ENCODE results near the gene CHST11.

CHST11 gene

DNA sequence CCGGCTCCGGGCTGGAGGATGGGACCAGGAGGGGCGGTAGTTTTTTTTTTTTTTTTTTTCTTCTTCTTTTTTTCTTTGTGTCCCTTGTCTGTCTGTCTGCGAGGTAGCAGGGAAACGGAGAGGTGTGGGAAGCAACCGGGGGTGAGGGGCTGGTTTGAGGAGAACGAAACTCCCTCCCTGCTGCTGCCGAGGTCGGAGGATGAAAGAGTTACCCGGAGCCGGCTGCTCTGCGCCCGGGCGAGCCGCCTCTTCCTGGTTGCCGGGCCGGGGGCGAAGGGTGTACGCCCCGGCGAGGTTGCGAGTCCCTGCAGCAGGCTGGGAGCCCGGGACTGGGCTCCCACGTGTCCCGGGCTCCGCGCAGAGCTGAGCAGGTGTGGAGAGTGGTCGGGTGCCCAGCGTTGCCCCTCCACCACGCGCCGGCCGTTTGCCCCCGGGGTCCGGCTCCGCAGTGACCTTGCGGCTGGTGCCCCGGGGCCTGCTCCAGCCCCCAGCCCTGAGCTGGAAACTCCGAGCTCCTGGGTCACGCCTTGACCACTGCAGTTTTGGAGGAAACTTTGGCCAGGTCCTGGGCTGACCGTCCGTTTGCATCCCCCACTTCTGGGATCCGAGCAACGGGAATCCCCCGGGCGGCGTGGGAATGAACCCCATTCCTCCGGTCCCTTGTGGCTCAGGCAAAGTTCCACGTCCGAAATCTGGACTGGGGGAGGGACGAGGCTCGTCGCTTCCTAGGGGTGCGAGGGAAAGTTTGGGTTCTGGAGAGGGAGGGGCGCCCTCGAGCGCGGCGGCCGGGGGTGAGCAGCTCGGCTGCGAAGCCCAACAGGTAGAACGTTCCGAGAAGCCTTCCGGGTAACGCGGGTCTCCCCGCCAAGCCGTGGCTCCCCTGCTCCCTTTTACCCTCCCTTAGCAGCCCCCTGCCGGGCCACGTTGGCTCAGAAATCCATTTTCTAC lies 1.3 kb downstream of the CHST11 start:
- DNase-seq = peak; percentile 46
- in situ Hi-C loops (cut with MboI; ENCODE audit: low pct_unique_long_range_greater_than_20kb, low sequenced_read_pairs) = no loop called here

DNA sequence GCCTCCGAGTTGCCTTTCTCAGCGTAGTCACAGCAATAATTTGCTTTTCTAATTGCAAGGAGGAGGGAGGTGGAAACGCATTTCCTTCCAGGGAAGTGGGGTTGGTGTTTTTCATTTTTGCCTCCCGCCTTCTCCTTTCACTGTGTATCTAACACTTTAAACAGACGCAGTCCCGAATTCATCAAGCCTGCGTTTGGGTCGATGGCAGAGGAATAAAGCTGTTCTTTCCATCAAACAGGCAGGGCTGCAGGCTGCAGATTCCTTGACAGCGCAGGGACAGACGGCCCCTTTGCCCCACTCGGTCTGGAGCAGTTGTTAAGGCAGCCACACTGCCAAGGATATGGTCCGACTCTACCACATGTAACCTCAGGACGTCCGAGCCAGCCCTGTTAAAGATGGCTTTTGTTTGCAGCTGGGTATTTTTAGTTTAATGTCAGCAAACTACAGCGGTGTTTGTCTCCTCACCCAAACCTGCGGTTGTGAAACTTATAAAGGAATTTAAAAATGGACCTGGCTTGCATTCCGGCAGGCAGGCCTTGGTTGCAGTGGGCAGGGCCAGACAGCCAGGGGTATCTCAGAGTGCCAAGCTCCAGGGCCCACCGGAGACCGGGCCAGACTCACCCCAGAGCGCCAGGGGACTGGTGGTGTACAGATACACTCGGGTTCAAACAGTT lies 2.1 kb downstream of the CHST11 start:
- DNase-seq = peak; percentile 45
- in situ Hi-C loops (cut with MboI; ENCODE audit: low pct_unique_long_range_greater_than_20kb, low sequenced_read_pairs) = no loop called here

DNA sequence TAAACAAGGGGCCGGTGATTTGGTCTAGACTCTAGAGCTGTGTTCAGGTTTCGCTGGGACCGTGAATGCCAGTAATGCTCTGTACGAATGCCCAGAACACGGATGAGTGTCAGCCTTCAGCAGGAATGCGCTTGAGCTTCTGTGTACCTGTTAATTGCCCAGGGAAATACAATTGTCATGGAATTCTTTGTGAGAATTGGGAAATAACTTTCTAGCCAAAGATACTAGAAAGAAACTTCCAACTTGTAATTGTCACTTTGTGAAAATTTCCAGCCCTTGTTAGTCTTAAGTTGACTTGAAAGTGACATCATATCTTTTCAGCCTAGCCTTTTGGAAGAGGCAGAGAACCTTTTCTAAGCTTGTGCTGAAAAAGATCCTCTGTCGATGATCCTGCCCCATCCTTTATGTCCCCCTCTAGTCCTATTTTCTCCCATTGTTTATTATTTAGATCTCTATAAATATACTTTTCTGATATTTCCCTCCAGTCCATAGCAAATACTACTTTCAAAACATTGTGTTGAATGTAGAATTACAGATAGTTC lies 2.7 kb downstream of the CHST11 start:
- in situ Hi-C loops (cut with MboI; ENCODE audit: low pct_unique_long_range_greater_than_20kb, low sequenced_read_pairs) = no loop called here

DNA sequence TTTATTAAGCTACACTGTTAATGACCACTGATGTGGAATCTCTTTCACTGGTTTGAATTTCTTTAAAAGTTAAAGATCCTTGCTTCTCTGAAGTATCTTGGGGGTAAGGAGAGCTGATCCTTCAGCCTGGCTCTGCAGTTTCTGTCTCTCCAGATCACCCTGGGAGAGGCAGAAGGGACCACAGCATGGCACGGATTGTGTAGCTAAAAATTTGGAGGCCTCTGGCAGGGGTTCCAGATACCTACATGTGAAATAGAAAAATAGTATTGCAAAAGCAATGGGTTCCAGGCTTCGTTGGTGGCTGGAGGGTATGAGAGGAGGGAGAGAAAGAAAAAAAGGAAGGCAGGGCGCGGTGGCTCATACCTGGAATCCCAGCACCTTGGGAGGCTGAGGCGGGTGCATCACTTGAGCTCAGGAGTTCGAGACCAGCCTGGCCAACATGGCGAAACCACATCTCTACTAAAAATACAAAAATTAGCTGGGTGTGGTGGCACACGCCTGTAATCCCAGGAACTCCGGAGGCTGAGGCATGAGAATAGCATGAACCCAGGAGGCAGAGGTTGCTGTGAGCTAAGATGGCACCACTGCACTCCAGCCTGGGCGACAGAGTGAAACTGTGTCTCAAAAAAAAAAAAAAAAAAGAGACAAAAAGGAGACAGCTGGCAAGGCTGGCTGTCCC lies 3.4 kb downstream of the CHST11 start:
- in situ Hi-C loops (cut with MboI; ENCODE audit: low pct_unique_long_range_greater_than_20kb, low sequenced_read_pairs) = no loop called here
- DNase-seq = no peak

More for the DNA sequence above, 2.7 kb downstream of the CHST11 start:
- DNase-seq = no peak

DNA sequence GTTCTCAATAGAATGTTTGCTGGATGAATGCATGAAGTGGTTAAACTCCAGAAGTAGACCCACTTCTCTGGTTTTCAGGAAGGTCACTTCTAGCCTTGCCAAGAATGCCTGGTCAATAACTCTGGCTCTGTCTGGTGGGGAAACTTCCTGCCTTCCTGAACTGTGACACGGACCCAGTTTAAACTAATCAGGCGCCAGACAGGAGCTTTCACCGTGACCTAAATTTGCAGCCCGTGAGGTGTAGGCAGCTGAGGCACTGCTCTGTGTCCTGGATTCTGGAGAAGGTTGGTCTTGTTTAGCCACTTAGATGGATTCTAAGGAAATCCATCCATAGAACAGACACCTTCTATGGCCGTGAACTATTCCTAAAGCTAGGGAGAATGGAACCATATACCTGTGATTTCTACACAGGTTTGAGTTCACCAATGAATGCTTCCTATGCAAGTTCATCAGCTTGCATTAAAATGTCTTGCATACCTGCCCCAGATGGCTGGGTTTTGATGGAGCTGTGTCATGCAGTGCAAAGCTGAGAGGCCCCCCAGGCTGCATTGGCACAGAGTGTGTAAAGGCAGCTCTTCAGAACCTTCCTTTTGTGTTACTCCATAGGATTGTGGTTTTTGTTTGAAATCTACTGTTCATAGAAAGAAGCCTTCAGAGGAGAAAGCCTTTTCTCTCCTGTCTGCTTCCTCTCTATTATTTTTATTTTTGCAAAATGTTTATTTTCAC lies 4.4 kb downstream of the CHST11 start:
- no peak for DNase-seq

DNA sequence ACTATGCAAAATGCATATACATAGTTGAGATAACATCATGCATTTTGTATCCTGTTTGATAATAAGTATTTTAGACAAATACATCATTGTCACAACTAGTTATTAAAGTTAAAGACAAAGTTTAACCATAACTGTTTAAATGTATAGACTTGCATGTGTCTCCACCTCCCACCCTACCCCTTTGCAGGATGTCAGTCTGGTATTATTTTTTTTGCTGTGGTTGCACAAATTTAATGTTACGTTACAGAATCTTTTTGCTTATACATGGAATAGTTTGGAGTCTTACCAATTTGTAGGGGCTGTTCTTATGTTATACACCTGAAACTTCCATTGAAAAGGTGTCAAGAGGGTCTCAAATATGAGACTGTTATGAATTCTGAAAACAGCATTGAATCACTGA lies 5.6 kb downstream of the CHST11 start:
- DNase-seq = no peak
- in situ Hi-C loops (cut with MboI; ENCODE audit: low pct_unique_long_range_greater_than_20kb, low sequenced_read_pairs) = no loop called here

More for the DNA sequence above, 4.4 kb downstream of the CHST11 start:
- in situ Hi-C loops (cut with MboI; ENCODE audit: low pct_unique_long_range_greater_than_20kb, low sequenced_read_pairs) = no loop called here

DNA sequence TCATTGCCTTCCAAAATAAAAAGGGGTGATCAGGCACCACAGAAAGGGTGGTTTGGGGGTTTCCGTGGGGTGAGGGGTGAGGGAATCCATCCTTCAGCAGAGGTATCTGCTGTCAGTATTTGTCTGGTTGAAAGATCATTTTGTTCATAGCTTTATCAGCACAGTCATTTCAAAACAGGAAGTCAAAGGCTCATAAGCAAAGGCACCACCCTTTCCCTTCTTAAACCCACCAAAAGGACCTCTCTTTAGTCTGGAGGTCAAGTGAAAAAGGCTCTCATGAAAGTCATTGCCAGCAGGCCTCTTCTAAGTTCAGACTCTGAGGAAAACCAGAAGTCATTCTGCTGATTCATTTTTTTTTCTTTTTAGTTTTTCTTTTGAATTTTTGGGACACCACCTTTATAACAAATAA lies 6.2 kb downstream of the CHST11 start:
- in situ Hi-C loops (cut with MboI; ENCODE audit: low pct_unique_long_range_greater_than_20kb, low sequenced_read_pairs) = no loop called here
- peak; percentile 79 for DNase-seq

DNA sequence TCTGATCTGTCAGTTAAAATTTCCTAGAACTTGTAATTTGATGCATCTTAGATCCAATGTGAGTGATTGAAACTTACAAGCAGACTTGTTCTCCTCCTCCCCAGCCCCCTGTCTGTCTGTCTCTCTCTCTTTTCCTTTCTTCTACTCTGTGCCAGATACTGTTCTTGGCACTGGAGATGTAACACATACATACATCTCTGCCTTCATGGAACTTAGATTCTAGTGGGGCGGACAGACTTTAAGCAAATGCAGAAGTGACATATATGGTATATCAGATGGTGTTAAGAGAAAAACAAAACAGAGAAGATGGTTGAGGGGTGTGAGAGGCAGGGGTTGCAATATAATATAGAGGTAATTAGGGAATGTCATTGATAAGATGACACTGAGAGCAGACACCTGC lies 6.6 kb downstream of the CHST11 start:
- no peak for DNase-seq
- in situ Hi-C loops (cut with MboI; ENCODE audit: low pct_unique_long_range_greater_than_20kb, low sequenced_read_pairs) = no loop called here

DNA sequence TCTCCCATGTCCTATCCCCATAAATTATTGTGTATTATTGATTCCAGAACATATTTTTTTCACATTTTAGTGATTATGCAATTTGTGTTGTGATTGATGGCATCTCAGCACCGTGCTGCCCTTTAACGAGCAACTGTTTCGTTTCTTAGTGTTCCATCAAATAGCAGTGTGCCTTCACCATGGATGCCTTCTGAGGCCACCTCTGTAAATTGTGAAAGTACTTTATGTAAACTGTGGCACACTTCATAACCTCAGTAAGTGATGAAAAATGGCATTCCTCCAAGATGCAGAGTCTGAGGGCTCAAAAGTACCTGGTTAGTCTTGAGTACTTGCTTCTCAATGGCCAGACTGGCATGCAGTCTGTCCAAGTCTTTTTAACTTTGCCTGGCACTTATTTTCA lies 8.2 kb downstream of the CHST11 start:
- DNase-seq = no peak
- in situ Hi-C loops (cut with MboI; ENCODE audit: low pct_unique_long_range_greater_than_20kb, low sequenced_read_pairs) = no loop called here

DNA sequence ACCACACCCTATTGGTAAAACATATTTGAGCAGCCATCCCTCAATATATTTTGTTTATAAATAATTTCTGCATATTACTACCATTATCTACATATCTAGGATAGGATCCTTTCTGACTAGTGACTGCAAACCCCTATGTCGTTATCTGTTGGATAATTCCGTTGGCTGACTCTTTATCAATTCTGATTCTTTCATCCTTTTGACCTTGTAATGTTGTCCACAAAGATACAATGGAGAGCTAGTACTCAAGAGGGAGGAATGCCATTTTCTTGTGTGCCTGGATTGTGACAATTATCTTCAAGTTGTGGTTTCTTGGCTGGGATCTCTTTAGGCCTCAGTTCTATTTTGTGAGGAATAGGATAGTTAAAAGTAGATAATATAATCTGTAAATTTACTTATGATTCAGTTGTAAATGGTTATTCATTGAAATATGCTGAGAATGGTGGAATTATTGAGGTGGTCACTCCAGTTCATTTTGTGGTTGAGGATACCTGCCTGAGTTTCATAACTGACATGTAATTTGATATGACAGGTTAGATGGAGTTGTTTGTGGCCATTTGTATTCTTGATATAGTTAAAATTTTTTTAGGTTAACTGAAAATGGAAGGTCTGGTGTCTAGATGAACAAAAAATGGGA lies 10.1 kb downstream of the CHST11 start:
- in situ Hi-C loops (cut with MboI; ENCODE audit: low pct_unique_long_range_greater_than_20kb, low sequenced_read_pairs) = no loop called here
- no peak for DNase-seq

DNA sequence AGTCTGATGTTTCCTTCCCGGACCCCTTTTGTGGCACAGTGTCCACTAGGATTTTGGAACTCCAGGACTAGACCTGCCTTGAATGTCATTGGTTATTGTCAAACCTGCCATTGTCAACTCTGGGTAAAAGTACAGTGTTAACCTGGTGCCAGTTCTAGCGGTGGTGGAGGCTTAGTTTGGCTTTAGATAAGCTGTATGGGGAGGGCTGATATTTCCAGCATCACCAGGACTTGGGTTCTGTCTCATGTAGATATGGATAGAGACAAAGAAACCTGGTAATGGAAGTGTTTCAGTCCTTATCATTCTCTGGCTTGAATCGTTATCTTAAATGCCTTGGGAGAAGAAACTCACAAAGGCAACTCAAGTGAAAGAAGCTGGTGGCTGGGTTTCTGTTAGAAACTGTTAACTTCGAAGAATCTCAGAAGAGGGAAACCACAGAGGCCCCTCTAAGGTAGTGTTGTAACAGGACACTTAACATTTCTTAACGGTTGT lies 10.6 kb downstream of the CHST11 start:
- peak; percentile 49 for DNase-seq
- in situ Hi-C loops (cut with MboI; ENCODE audit: low pct_unique_long_range_greater_than_20kb, low sequenced_read_pairs) = no loop called here

DNA sequence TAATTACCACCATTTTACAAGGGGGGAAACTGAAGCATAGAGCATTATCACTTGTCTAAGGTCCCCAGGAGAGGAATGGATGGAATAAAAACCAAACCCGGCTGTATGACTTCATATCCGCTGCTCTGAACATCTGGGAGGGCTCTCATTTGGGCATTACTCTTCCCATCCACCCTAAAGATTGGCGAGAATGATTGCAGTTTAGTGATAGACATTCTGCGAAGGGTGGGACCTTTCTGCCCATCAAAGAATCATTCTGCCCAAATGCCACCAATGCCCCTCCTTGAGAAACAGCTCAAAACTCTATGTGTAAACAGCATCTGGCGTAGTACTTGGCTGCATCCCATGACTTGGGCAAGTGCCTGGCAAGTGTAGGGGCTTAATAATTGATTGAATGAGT lies 11.6 kb downstream of the CHST11 start:
- in situ Hi-C loops (cut with MboI; ENCODE audit: low pct_unique_long_range_greater_than_20kb, low sequenced_read_pairs) = no loop called here
- DNase-seq = no peak

DNA sequence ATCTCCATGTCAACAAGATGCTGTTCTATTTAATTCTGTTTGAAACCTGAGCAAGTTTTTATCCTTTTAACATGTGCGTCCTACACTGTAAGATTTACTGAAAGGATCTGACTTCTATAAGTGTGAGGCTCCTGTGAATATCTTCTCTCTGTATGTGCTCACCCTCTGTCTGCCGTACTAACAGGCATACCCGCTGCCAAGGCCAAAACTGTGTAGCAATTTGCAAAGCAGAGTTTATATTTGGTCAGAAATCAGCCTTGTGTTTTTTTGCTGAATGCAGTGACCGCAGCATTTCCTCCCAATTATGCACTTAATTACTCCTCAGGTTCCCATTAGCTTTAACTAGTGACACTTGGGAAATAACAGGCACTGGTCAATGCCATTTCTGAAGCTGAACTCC lies 12.3 kb downstream of the CHST11 start:
- in situ Hi-C loops (cut with MboI; ENCODE audit: low pct_unique_long_range_greater_than_20kb, low sequenced_read_pairs) = no loop called here
- DNase-seq = no peak

DNA sequence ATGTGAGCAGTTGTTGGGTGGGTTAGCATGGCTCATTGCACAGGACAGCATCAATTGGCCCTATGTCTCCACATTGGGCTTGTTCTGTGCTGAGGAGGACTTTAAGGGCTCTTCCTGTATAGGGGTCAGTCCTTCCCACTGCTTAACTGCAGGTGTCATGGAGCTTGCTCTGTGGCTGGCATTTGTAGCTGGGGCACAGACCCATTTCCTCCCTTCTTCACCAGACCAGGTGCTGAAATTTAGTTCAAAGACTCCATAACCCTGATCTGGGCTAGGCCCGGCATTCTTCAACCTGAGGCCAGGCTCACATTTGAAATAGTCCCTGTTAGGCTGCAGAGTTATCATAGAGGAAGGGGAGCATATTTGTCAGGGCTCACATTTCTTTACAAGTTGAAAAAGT lies 12.8 kb downstream of the CHST11 start:
- no peak for DNase-seq
- in situ Hi-C loops (cut with MboI; ENCODE audit: low pct_unique_long_range_greater_than_20kb, low sequenced_read_pairs) = no loop called here

DNA sequence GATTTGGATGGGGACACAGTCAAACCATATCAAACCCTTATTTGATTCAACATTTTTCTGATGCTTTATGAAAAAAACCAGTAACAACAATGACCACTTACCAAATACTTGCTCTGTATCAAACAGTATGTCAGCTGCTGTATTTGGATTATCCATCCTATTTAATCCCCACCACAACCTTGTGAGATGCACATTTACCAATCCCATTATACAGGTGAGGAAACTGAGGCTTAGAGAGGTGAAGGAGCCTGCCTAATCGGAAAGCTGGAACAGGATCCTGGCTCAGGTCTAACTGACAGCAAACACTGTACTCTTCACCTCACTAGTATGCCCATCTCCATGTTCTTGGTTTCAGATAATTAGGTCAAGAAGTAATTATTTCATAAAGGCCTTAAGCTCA lies 13.8 kb downstream of the CHST11 start:
- in situ Hi-C loops (cut with MboI; ENCODE audit: low pct_unique_long_range_greater_than_20kb, low sequenced_read_pairs) = no loop called here
- DNase-seq = no peak

DNA sequence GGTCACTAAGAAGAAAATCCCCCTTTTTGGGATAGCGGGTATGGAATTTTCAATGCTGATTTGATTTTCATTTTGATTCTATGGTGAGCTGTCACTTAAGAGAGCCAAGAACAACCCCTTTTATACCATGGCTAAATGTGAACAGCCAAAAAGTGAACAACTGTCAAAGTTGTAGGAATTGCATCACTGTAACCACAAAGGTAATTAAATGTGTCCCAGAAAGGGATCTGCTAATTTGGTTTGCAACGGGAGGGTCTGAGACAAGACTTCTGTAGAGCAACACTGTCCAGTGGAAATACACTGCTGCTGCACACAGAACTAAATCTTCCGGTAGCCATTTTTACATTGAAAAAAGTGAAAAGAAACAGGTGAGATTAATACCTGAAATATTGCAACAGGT lies 14.6 kb downstream of the CHST11 start:
- peak; percentile 74 for DNase-seq
- in situ Hi-C loops (cut with MboI; ENCODE audit: low pct_unique_long_range_greater_than_20kb, low sequenced_read_pairs) = no loop called here

DNA sequence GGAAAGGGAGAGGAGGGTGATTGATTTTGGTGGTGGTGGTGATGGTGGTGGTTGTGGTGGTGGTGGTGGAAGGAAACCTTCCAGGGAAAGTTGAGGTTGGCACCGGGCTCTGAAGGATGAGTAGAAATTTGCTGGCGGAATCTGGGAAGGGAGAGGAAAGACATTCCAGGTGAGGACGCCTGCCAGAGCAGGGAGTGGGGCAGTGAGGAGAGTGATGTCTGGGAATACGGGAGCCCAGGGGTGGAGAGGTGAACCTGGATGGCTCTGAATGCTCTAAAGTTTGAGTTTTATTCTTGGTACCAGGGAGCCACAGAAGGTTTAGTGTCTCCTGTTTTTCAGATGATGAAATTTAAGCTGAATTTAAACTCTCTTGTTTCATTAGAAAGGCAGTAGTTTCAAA lies 16.0 kb downstream of the CHST11 start:
- in situ Hi-C loops (cut with MboI; ENCODE audit: low pct_unique_long_range_greater_than_20kb, low sequenced_read_pairs) = no loop called here
- DNase-seq = no peak

DNA sequence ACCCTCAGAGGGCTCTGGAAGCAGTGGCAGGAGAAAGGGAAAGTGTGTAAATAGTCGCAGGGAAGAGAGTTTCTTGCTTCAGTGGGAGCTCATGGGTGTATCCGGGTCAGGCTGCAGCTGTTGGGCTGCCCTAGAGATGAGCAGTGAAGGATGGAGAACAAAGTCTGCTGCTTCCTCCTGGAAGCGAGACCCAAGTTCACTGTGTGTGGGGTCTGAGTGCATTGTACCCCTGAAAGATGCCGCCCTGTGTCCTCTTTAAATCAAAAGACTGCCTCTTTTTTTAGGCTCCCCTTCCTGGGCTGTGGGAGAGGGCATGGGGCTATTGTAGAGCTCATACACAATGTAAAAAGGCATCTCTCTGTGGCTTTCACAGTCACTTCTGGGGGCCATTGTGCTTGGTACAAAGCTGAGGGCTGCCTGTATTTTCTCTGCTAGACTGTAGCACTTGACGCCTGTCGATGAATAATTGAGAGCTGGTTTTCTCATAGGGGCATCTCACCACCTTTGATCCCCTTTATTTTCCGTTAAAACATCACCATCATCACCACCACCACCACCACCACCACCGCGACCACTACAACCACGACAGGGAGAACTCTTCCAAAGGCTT lies 16.7 kb downstream of the CHST11 start:
- in situ Hi-C loops (cut with MboI; ENCODE audit: low pct_unique_long_range_greater_than_20kb, low sequenced_read_pairs) = no loop called here
- no peak for DNase-seq
